ENCODE results near the gene RBM47. TPM values are rescaled to one million over a fixed set of nuclear protein-coding genes. Genes with fewer than 3 reads are reported as not detected.
A peak's percentile ranks its signal among the peaks of the same experiment; 100 is the strongest.

The RBM47 gene
- total RNA-seq, 1 experiment from 2014 or later, result 70.3 TPM

DNA sequence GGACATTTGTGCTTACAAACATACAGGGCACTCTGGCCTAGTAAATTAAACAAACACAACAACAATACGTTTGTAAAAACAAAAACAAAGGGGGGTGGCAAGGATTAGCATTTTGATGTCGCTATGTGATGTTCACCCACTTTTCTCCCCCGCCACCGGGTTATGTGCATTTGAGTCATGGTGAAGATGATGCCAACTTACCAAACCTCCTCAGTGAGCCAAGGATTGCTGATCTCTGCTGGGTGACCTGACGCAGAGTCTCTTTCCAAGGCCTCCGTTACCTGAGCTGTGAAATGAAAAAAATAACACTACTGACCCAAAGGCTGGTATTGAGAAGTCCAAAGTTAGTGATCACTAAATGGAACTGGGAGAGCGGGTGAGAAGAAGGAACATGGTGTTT is 85.4 kb downstream of the RBM47 start:
- Mint-ChIP-seq H3K4me1 (peaks cover 7 to 8% of the 10 kb centered on the region in 2 experiments), H3K27ac (peak overlapping the region; percentile 21 to 75 (median 40); a peak in 6 of 7 replicates), H3K27me3 (ENCODE audit: low read depth) (no peaks in the 10 kb centered on the region), H3K9me3 (no peaks in the 10 kb centered on the region), H3K4me3 (no peak overlapping the region), H3K36me3 (ENCODE audit: insufficient read depth in 1 of 3, low read depth in 3 of 3) (peaks cover 11 to 49% (median 15%) of the 10 kb centered on the region in 3 experiments; a peak in 5 of 7 replicates)
- Histone ChIP-seq H4K8ac (replicated peaks; ENCODE audit: insufficient read length, low read depth, low read length) (no peak overlapping the region), H3K9me3 (ENCODE audit: control insufficient read depth, low read depth, low read length) (no peaks in the 10 kb centered on the region), H2BK20ac (ENCODE audit: low read depth, low read length, poor library complexity, severe bottlenecking) (no peak overlapping the region), H3K27me3 (ENCODE audit: insufficient read depth, low read length) (no peaks in the 10 kb centered on the region), H2BK15ac (ENCODE audit: low read depth, low read length) (no peak overlapping the region), H4K5ac (ENCODE audit: insufficient read length, low read depth, low read length) (no peak overlapping the region), H3K18ac (ENCODE audit: insufficient read length, low read depth, low read length) (no peak overlapping the region), H3K27ac (ENCODE audit: insufficient read length, low read depth, low read length) (no peak overlapping the region), H2BK5ac (ENCODE audit: insufficient read length, low read length) (no peak overlapping the region), H3K79me1 (ENCODE audit: insufficient read depth, low read depth, low read length, poor library complexity, severe bottlenecking) (peaks cover 3% of the 10 kb centered on the region), H3K79me2 (ENCODE audit: insufficient read depth, low read length) (peaks cover 7% of the 10 kb centered on the region; the same call in 1 of the 2 replicates), H3K4me1 (ENCODE audit: insufficient read depth, low read length) (no peaks in the 10 kb centered on the region), H3K4ac (ENCODE audit: low read depth, low read length) (no peak overlapping the region), H3T11ph (ENCODE audit: low read length) (no peak overlapping the region), H2AFZ (ENCODE audit: low read length) (no peak overlapping the region), H3K9ac (ENCODE audit: extremely low read depth, insufficient read length, low read length) (no peak overlapping the region), H4K20me1 (ENCODE audit: control insufficient read depth, insufficient read depth, insufficient read length) (peaks cover 2% of the 10 kb centered on the region), H2AK5ac (ENCODE audit: insufficient read length, low read length) (no peak overlapping the region), H3K23me2 (ENCODE audit: insufficient read length, low read depth, low read length, poor library complexity, severe bottlenecking) (no peaks in the 10 kb centered on the region), H2BK12ac (ENCODE audit: insufficient read length, low read depth, low read length) (no peak overlapping the region), H2BK120ac (ENCODE audit: low read depth, low read length, poor library complexity, severe bottlenecking) (no peak overlapping the region), H3K56ac (ENCODE audit: insufficient read length, low read depth, low read length) (no peak overlapping the region), H3K4me2 (ENCODE audit: insufficient read depth, insufficient read length, low read length) (no peak overlapping the region), H3K23ac (ENCODE audit: insufficient read length, low read depth, low read length) (no peak overlapping the region), H4K91ac (ENCODE audit: insufficient read length, low read depth, low read length) (no peak overlapping the region), H3K14ac (ENCODE audit: insufficient read depth, low read length) (no peak overlapping the region)
- TF ChIP-seq CTCF (conservative IDR thresholded peaks at IDR 0.05), result no peak
- DNase-seq, result no peak
- no CpG with 5 or more reads among the region's 7 CpGs for WGBS (ENCODE audit: extremely low coverage, insufficient read length, low lambda C conversion rate)

Data from H9 (cell line).